Ectodermal cell (in vitro differentiated cells): ENCODE results near the gene WDR90. TPM values are rescaled to one million over a fixed set of nuclear protein-coding genes. Genes with fewer than 3 reads are reported as not detected.
A peak's percentile ranks its signal among the peaks of the same experiment; 100 is the strongest.

Source experiments
- H3K27ac ChIP-seq: 2 replicates; pipeline ENCODE4 v1.7.0; 2013; ENCODE audit warnings: mild to moderate bottlenecking, low read depth, low read length; ENCODE audit not compliant: insufficient read depth, poor library complexity, severe bottlenecking
- H3K27me3 ChIP-seq: 2 replicates; pipeline ENCODE4 v1.7.0; 2013; ENCODE audit warnings: mild to moderate bottlenecking, low read length; ENCODE audit not compliant: insufficient read depth, control insufficient read depth, poor library complexity, severe bottlenecking
- H3K36me3 ChIP-seq: one replicate; pipeline ENCODE4 v1.7.0; 2013; ENCODE audit warnings: low read length; ENCODE audit not compliant: control insufficient read depth, insufficient read depth
- H3K4me1 ChIP-seq: one replicate; pipeline ENCODE4 v1.7.0; 2013; ENCODE audit warnings: low read length; ENCODE audit not compliant: control insufficient read depth, insufficient read depth
- H3K4me3 ChIP-seq: 2 replicates; pipeline ENCODE4 v1.7.0; 2013; ENCODE audit warnings: low read depth, low read length, control low read depth; ENCODE audit not compliant: insufficient read depth
- H3K9me3 ChIP-seq: 2 replicates; pipeline ENCODE4 v1.7.0; 2013; ENCODE audit warnings: mild to moderate bottlenecking, low read length, moderate library complexity; ENCODE audit not compliant: control insufficient read depth
- WGBS, 2 experiments: methylation state at CpG; one replicate each; pipeline ENCODE4 v1.1.7; 2013; ENCODE audit warnings: missing lambda C conversion rate in 2 of 2; 5-methylcytosine and 5-hydroxymethylcytosine counted together
- polyA plus RNA-seq, 4 experiments: library from polyadenylated mRNA; stranded (reverse); fragments of 50-300 nt; gene quantifications; one replicate each; pipeline ENCODE4 v1.2.3, GENCODE V29; 2013

The WDR90 gene
- 65.7 TPM for polyA plus RNA-seq (2013, experiment 1 of 4)
- polyA plus RNA-seq (2013, experiment 2 of 4) = 67.4 TPM
- 42.8 TPM for polyA plus RNA-seq (2013, experiment 3 of 4)
- 52.4 TPM for polyA plus RNA-seq (2013, experiment 4 of 4)

- WGBS, 2 experiments = 2 to 3% methylated on average over 91 of the region's 91 CpGs
- no peak within 1 kb of the TSS for H3K27ac ChIP-seq
Measured at GRCh38 chr16:648781-649589, at the start of gene WDR90. TSS of gene WDR90 (plus strand) at chr16:649365. CDS start at chr16:649417, 52 bp downstream.

GRCh38 chr16:600781-601180, 48.4 kb upstream of the WDR90 start:
- WGBS, 2 experiments = 56 to 62% methylated on average over 7 of the region's 7 CpGs
- Histone ChIP-seq H3K4me1 (no peaks in the 10 kb centered on the region), H3K9me3 (no peaks in the 10 kb centered on the region), H3K27ac (no peak overlapping the region), H3K27me3 (no peaks in the 10 kb centered on the region), H3K36me3 (peaks cover 7% of the 10 kb centered on the region), H3K4me3 (no peak overlapping the region)

More at GRCh38 chr16:648781-649589, at the start of gene WDR90:
- Histone ChIP-seq H3K27me3 (peaks cover 3% of the 10 kb centered on the region), H3K36me3 (no peaks in the 10 kb centered on the region), H3K9me3 (no peaks in the 10 kb centered on the region), H3K4me1 (no peaks in the 10 kb centered on the region), H3K4me3 (peak within 1 kb of the TSS; percentile 70)

- no peak overlapping the region for H3K27ac ChIP-seq
- no peaks in the 10 kb centered on the region for H3K9me3 ChIP-seq
- H3K4me3 ChIP-seq = no peak overlapping the region
- 94 to 95% methylated on average over 4 to 5 of the region's 5 CpGs for WGBS, 2 experiments
- peaks cover 4% of the 10 kb centered on the region for H3K36me3 ChIP-seq
- H3K4me1 ChIP-seq = no peaks in the 10 kb centered on the region
- no peaks in the 10 kb centered on the region for H3K27me3 ChIP-seq
Measured at GRCh38 chr16:603933-604332, 45.2 kb upstream of the WDR90 start.

- Histone ChIP-seq H3K27me3 (no peaks in the 10 kb centered on the region), H3K9me3 (no peaks in the 10 kb centered on the region), H3K36me3 (no peaks in the 10 kb centered on the region), H3K27ac (no peak overlapping the region), H3K4me1 (no peaks in the 10 kb centered on the region), H3K4me3 (no peak overlapping the region)
- WGBS, 2 experiments = 93 to 94% methylated on average over 22 of the region's 22 CpGs
Measured at GRCh38 chr16:606656-607307, 42.4 kb upstream of the WDR90 start.

GRCh38 chr16:608019-608418, 41.1 kb upstream of the WDR90 start:
- H3K36me3 ChIP-seq = no peaks in the 10 kb centered on the region
- no peak overlapping the region for H3K27ac ChIP-seq
- no peak overlapping the region for H3K4me3 ChIP-seq
- no peaks in the 10 kb centered on the region for H3K27me3 ChIP-seq
- no peaks in the 10 kb centered on the region for H3K9me3 ChIP-seq
- 73 to 75% methylated on average over 9 to 10 of the region's 10 CpGs for WGBS, 2 experiments
- H3K4me1 ChIP-seq = no peaks in the 10 kb centered on the region

GRCh38 chr16:609316-609715, 39.8 kb upstream of the WDR90 start:
- 95 to 96% methylated on average over 13 of the region's 13 CpGs for WGBS, 2 experiments

GRCh38 chr16:609984-610383, 39.2 kb upstream of the WDR90 start:
- no peaks in the 10 kb centered on the region for H3K27me3 ChIP-seq
- no peaks in the 10 kb centered on the region for H3K9me3 ChIP-seq
- WGBS, 2 experiments = 94% methylated on average over 14 of the region's 14 CpGs
- no peak overlapping the region for H3K27ac ChIP-seq
- H3K4me3 ChIP-seq = no peak overlapping the region
- H3K4me1 ChIP-seq = no peaks in the 10 kb centered on the region
- H3K36me3 ChIP-seq = no peaks in the 10 kb centered on the region

More at GRCh38 chr16:609316-609715, 39.8 kb upstream of the WDR90 start:
- H3K36me3 ChIP-seq = no peaks in the 10 kb centered on the region
- no peaks in the 10 kb centered on the region for H3K4me1 ChIP-seq
- no peak overlapping the region for H3K4me3 ChIP-seq
- H3K27me3 ChIP-seq = no peaks in the 10 kb centered on the region
- H3K9me3 ChIP-seq = no peaks in the 10 kb centered on the region
- H3K27ac ChIP-seq = no peak overlapping the region

- Histone ChIP-seq H3K27me3 (no peaks in the 10 kb centered on the region), H3K4me1 (no peaks in the 10 kb centered on the region), H3K9me3 (no peaks in the 10 kb centered on the region), H3K36me3 (no peaks in the 10 kb centered on the region), H3K4me3 (no peak overlapping the region), H3K27ac (no peak overlapping the region)
- WGBS, 2 experiments = 82 to 84% methylated on average over 28 of the region's 28 CpGs
Measured at GRCh38 chr16:610513-611381, 38.4 kb upstream of the WDR90 start.

- H3K4me1 ChIP-seq = no peaks in the 10 kb centered on the region
- H3K9me3 ChIP-seq = no peaks in the 10 kb centered on the region
- H3K27me3 ChIP-seq = no peaks in the 10 kb centered on the region
- H3K4me3 ChIP-seq = no peak overlapping the region
- WGBS, 2 experiments = 95 to 97% methylated on average over 13 of the region's 13 CpGs
- H3K27ac ChIP-seq = no peak overlapping the region
- no peaks in the 10 kb centered on the region for H3K36me3 ChIP-seq
Measured at GRCh38 chr16:615122-615521, 34.0 kb upstream of the WDR90 start.
